GM23338 (cell line): ENCODE measurements around the gene SRMS. TPM values are rescaled to one million over a fixed set of nuclear protein-coding genes. Genes with fewer than 3 reads are reported as not detected.

ENCODE experiments used
- ATAC-seq: fragments of 200-7000 bp; cut with Tn5 transposase; 3 replicates; pipeline ENCODE4 v1.9.1; 2020
- DNase-seq: peaks from one replicate; pipeline ENCODE4 v3.0.0-alpha.2; 2015; ENCODE audit warnings: low spot score
- H2AFZ ChIP-seq: fragments of 200-600 bp; sonication (generic); 2 replicates; pipeline ENCODE4 v1.8.0; 2016; ENCODE audit warnings: antibody characterized with exemption, mild to moderate bottlenecking, moderate library complexity
- H3F3A ChIP-seq: fragments of 200-600 bp; sonication (generic); replicated peaks from 2 replicates; pipeline ENCODE4 v1.8.0; 2017; ENCODE audit warnings: antibody characterized with exemption, mixed run types, low read depth
- H3K27ac ChIP-seq: fragments of 200-600 bp; sonication (generic); 2 replicates; pipeline ENCODE4 v1.6.1; 2016; ENCODE audit warnings: low read depth
- H3K27me3 ChIP-seq: fragments of 200-600 bp; sonication (generic); 2 replicates; pipeline ENCODE4 v1.8.0; 2016; ENCODE audit warnings: mild to moderate bottlenecking, mixed run types, moderate library complexity; ENCODE audit not compliant: insufficient read depth
- H3K36me3 ChIP-seq: fragments of 200-600 bp; sonication (generic); 2 replicates; pipeline ENCODE4 v1.8.0; 2016; ENCODE audit warnings: mild to moderate bottlenecking; ENCODE audit not compliant: insufficient read depth
- H3K4me1 ChIP-seq: fragments of 200-600 bp; sonication (generic); 2 replicates; pipeline ENCODE4 v1.8.0; 2016; ENCODE audit warnings: mild to moderate bottlenecking, moderate library complexity; ENCODE audit not compliant: insufficient read depth
- H3K4me2 ChIP-seq: fragments of 200-600 bp; sonication (generic); 2 replicates; pipeline ENCODE4 v1.7.1; 2017; ENCODE audit warnings: mixed run types
- H3K4me3 ChIP-seq: fragments of 200-600 bp; sonication (generic); 2 replicates; pipeline ENCODE4 v1.6.1; 2016; ENCODE audit warnings: mixed run types
- H3K79me2 ChIP-seq: fragments of 200-600 bp; sonication (generic); replicated peaks from 2 replicates; pipeline ENCODE4 v1.8.0; 2017; ENCODE audit warnings: mild to moderate bottlenecking; ENCODE audit not compliant: insufficient read depth
- H3K9me2 ChIP-seq: fragments of 200-600 bp; sonication (generic); 2 replicates; pipeline ENCODE4 v1.8.0; 2017; ENCODE audit not compliant: insufficient read depth
- H4K20me1 ChIP-seq: fragments of 200-600 bp; sonication (generic); replicated peaks from 2 replicates; pipeline ENCODE4 v1.8.0; 2017; ENCODE audit warnings: mild to moderate bottlenecking; ENCODE audit not compliant: insufficient read depth
- H3K27ac Mint-ChIP-seq: 2 replicates; pipeline ENCODE4 v1.8.0; 2020; ENCODE audit warnings: inconsistent platforms, mild to moderate bottlenecking, moderate library complexity, mixed read lengths
- H3K27me3 Mint-ChIP-seq: 3 replicates; pipeline ENCODE4 v1.8.0; 2022; ENCODE audit warnings: low read depth, mild to moderate bottlenecking, moderate library complexity, mixed read lengths, inconsistent platforms; ENCODE audit not compliant: insufficient read depth, poor library complexity
- H3K36me3 Mint-ChIP-seq: 3 replicates; pipeline ENCODE4 v1.8.0; 2021; ENCODE audit warnings: low read depth, mild to moderate bottlenecking, inconsistent platforms, moderate library complexity, mixed read lengths
- H3K4me1 Mint-ChIP-seq: 3 replicates; pipeline ENCODE4 v1.8.0; 2020; ENCODE audit warnings: mild to moderate bottlenecking, inconsistent platforms, mixed read lengths
- H3K4me3 Mint-ChIP-seq: 3 replicates; pipeline ENCODE4 v1.8.0; 2021; ENCODE audit warnings: moderate library complexity, mild to moderate bottlenecking, inconsistent platforms, mixed read lengths
- H3K9me3 Mint-ChIP-seq: 3 replicates; pipeline ENCODE4 v1.8.0; 2020; ENCODE audit warnings: moderate library complexity, mild to moderate bottlenecking, inconsistent platforms, mixed read lengths
- CREB1 ChIP-seq: fragments of 250-450 bp; sonication (Bioruptor Pico); IDR thresholded peaks from 2 replicates; pipeline ENCODE4 v1.5.0; 2020; ENCODE audit warnings: low read depth, mild to moderate bottlenecking, moderate library complexity
- CTCF ChIP-seq, 2 experiments: fragments of 200-600 bp in 1 of 2; sonication (generic) in 1 of 2; conservative IDR thresholded peaks; 2 replicates each; pipeline versions ENCODE4 v1.5.1 to v1.6.1; 2016 to 2017; ENCODE audit warnings: antibody characterized with exemption in 2 of 2, low read depth in 2 of 2, mild to moderate bottlenecking in 2 of 2, moderate library complexity in 1 of 2
- ETS1 ChIP-seq: IDR thresholded peaks from 2 replicates; pipeline ENCODE4 v1.6.1; 2016; ENCODE audit warnings: antibody characterized with exemption
- EZH2 ChIP-seq: fragments of 200-600 bp; sonication (generic); IDR thresholded peaks from one replicate; pipeline ENCODE4 v1.8.0; 2017; ENCODE audit warnings: antibody characterized with exemption, mild to moderate bottlenecking, low read depth; ENCODE audit not compliant: unreplicated experiment
- EZH2phosphoT487 ChIP-seq: fragments of 200-600 bp; sonication (generic); IDR thresholded peaks from one replicate; pipeline ENCODE4 v1.8.1; 2018; ENCODE audit warnings: antibody characterized with exemption; ENCODE audit not compliant: unreplicated experiment
- JUNB ChIP-seq: IDR thresholded peaks from one replicate; pipeline ENCODE4 v1.6.1; 2016; ENCODE audit warnings: antibody characterized with exemption; ENCODE audit not compliant: unreplicated experiment
- NANOG ChIP-seq: IDR thresholded peaks from 2 replicates; pipeline ENCODE4 v1.6.1; 2016; ENCODE audit warnings: antibody characterized with exemption, borderline replicate concordance
- POLR2AphosphoS5 ChIP-seq: IDR thresholded peaks from 2 replicates; pipeline ENCODE4 v1.6.1; 2016; ENCODE audit warnings: antibody characterized with exemption, low read depth
- REST ChIP-seq: IDR thresholded peaks from one replicate; pipeline ENCODE4 v1.6.1; 2018; ENCODE audit warnings: antibody characterized with exemption; ENCODE audit not compliant: unreplicated experiment
- STAT1 ChIP-seq: IDR thresholded peaks from one replicate; pipeline ENCODE4 v1.6.1; 2016; ENCODE audit warnings: antibody characterized with exemption; ENCODE audit not compliant: unreplicated experiment
- ZNF114 ChIP-seq: fragments of 250-450 bp; sonication (Bioruptor Pico); IDR thresholded peaks from 2 replicates; pipeline ENCODE4 v1.5.0; 2020; ENCODE audit warnings: mild to moderate bottlenecking, moderate library complexity
- ZNF331 ChIP-seq: fragments of 250-450 bp; sonication (Bioruptor Pico); IDR thresholded peaks from 2 replicates; pipeline ENCODE4 v1.5.0; 2020; ENCODE audit warnings: low read depth, mild to moderate bottlenecking, moderate library complexity
- ZNF462 ChIP-seq: fragments of 250-450 bp; sonication (Bioruptor Pico); IDR thresholded peaks from 2 replicates; pipeline ENCODE4 v1.5.0; 2020; ENCODE audit warnings: mild to moderate bottlenecking, moderate library complexity
- polyA plus RNA-seq: library from polyadenylated mRNA; unstranded; fragments of >200 nt; fragmentation: Nextera tagmentation; extraction: Ambion mirVana; gene quantifications from 2 replicates; pipeline ENCODE4 v1.2.1, GENCODE V29; 2016
- total RNA-seq: library from RNA; depleted of rRNA; stranded (reverse); fragments of >200 nt; shearing (Covaris generic); gene quantifications from 2 replicates; pipeline ENCODE4 v1.2.3, GENCODE V29; 2014

Gene SRMS
- total and polyA plus RNA-seq, 2 experiments from 2014 or later = 0.23 to 0.59 TPM

- 0 out of 2 replicates have a peak, but pooled peaks cover 4% of the 10 kb centered on the region for H3F3A ChIP-seq
- no peak overlapping the region for H3K4me3 Mint-ChIP-seq
- H3K9me2 ChIP-seq = no peaks in the 10 kb centered on the region
- H3K4me1 ChIP-seq = no peaks in the 10 kb centered on the region; the same call in 1 of the 2 replicates
- no peak overlapping the region for H3K27ac Mint-ChIP-seq
- H3K36me3 ChIP-seq = no peaks in the 10 kb centered on the region
- DNase-seq (no peak), ATAC-seq (no peak)
- no peak overlapping the region for H3K4me2 ChIP-seq
- no peaks in the 10 kb centered on the region for H4K20me1 ChIP-seq
- no peaks in the 10 kb centered on the region for H3K27me3 Mint-ChIP-seq
- no peaks in the 10 kb centered on the region for H3K9me3 Mint-ChIP-seq
- H3K79me2 ChIP-seq = no peaks in the 10 kb centered on the region
- H3K4me1 Mint-ChIP-seq = no peaks in the 10 kb centered on the region
- no peak for TF ChIP-seq REST
- no peak for TF ChIP-seq ETS1
- no peak for TF ChIP-seq NANOG
- no peak for TF ChIP-seq ZNF114 (CRISPR knock-in tag)
- no peak for TF ChIP-seq STAT1
- no peak for TF ChIP-seq EZH2
- TF ChIP-seq ZNF331 (CRISPR knock-in tag) = no peak
- no peak for TF ChIP-seq POLR2AphosphoS5
- TF ChIP-seq CTCF (conservative IDR thresholded peaks at IDR 0.05; ENCODE audit: low read depth in 2 of 2) = no peak
- TF ChIP-seq ZNF462 (CRISPR knock-in tag) = no peak
- TF ChIP-seq CREB1 = no peak
- no peak for TF ChIP-seq EZH2phosphoT487
- no peak for TF ChIP-seq JUNB
- no peak overlapping the region for H3K4me3 ChIP-seq
- H2AFZ ChIP-seq = no peak overlapping the region
- H3K36me3 Mint-ChIP-seq = no peaks in the 10 kb centered on the region
- H3K27me3 ChIP-seq = no peaks in the 10 kb centered on the region
- H3K27ac ChIP-seq = no peak overlapping the region
Measured at GRCh38 chr20:63568170-63568981, 20.8 kb upstream of the SRMS start.
